Spleen (tissue), 7 donors: ENCODE measurements around the gene BMF.
A peak's percentile ranks its signal among the peaks of the same experiment; 100 is the strongest.

ENCODE experiments used
- CTCF ChIP-seq, 11 experiments: fragments of 200-600 bp in 7 of 11; fragments of 450-650 bp in 4 of 11; sonication (generic) in 4 of 11; IDR thresholded peaks in 8 of 11; conservative IDR thresholded peaks in 3 of 11; 1 replicate in 7 of 11; 2 replicates in 4 of 11; pipeline versions ENCODE4 v1.4.0 to v1.8.0; 2016 to 2021; ENCODE audit warnings: antibody characterized with exemption in 11 of 11, inconsistent platforms in 4 of 11, mild to moderate bottlenecking in 1 of 11
- POLR2AphosphoS5 ChIP-seq, 3 donors: sonication (generic); formaldehyde crosslinking; IDR thresholded peaks; one replicate each; pipeline ENCODE4 v1.5.1; 2017; ENCODE audit warnings: antibody characterized with exemption in 3 of 3
- donor health status: DM: no; HTN: no; CAD: no; lungs with moderate emphysema.
- donor health status: DM: no; HTN: no; CAD: no.
- donor health status: DM: no; HTN: no; CAD: no.

GRCh38 chr15:40082195-40082883, 26.3 kb downstream of the BMF start:
- TF ChIP-seq POLR2AphosphoS5 (IDR thresholded peaks at IDR 0.05) (peak in 2 of 3 donors; percentile 56 to 77), CTCF (IDR thresholded peaks at IDR 0.05 in 8 of 11, conservative IDR thresholded peaks at IDR 0.05 in 3 of 11) (no peak)
